Astrocyte of the cerebellum (primary cell): ENCODE data around the gene PEPD.
"Not testable (repeated sequence)": the region's sequence is repeated elsewhere in the genome, so short reads cannot be mapped to it uniquely, and the experiment has no call there.

Source experiments
- DNase-seq: peaks from one replicate; pipeline ENCODE4 v3.0.0-alpha.2; 2011; ENCODE audit warnings: low read depth
- H3K4me3 ChIP-seq: 2 replicates; pipeline ENCODE4 v1.5.1; 2011; ENCODE audit warnings: mild to moderate bottlenecking, low read depth, low read length, moderate library complexity
- in situ Hi-C: cut with HindIII; loops from 2 replicates; pipeline ENCODE4 v1.10.0; 2017; ENCODE audit warnings: low sequenced_read_pairs
- TF ChIP-seq, protein P1 (sequence below): IDR thresholded peaks from 2 replicates; pipeline ENCODE4 v1.5.1; 2012; ENCODE audit warnings: low read length, low read depth, moderate library complexity, mild to moderate bottlenecking; ENCODE audit errors: missing control alignments

The PEPD gene

DNA sequence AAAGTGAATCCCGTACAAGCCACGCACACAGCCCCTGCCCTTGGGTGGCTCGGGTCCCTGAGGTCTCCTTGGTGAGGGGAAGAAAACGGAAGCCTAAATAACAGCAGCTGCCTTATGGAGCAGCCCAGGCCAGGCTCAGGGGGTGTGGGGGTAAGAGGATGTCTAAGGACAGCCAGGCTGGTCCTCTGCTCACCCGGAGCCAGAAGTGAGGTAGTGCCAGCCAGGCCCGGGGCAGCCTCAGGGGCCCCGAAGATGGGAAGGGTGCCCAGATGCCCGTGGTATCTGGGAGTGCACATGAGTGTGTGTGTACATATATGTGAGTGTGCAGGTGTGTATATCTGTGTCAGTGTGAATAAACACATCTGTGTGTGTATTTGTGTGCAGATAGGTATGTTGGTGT lies 38.4 kb upstream of the PEPD start:
- H3K4me3 ChIP-seq, result no peak overlapping the region
- DNase-seq, result no peak
- in situ Hi-C loops, result no loop called here
- TF ChIP-seq, protein P1, sequence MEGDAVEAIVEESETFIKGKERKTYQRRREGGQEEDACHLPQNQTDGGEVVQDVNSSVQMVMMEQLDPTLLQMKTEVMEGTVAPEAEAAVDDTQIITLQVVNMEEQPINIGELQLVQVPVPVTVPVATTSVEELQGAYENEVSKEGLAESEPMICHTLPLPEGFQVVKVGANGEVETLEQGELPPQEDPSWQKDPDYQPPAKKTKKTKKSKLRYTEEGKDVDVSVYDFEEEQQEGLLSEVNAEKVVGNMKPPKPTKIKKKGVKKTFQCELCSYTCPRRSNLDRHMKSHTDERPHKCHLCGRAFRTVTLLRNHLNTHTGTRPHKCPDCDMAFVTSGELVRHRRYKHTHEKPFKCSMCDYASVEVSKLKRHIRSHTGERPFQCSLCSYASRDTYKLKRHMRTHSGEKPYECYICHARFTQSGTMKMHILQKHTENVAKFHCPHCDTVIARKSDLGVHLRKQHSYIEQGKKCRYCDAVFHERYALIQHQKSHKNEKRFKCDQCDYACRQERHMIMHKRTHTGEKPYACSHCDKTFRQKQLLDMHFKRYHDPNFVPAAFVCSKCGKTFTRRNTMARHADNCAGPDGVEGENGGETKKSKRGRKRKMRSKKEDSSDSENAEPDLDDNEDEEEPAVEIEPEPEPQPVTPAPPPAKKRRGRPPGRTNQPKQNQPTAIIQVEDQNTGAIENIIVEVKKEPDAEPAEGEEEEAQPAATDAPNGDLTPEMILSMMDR, result no peak

DNA sequence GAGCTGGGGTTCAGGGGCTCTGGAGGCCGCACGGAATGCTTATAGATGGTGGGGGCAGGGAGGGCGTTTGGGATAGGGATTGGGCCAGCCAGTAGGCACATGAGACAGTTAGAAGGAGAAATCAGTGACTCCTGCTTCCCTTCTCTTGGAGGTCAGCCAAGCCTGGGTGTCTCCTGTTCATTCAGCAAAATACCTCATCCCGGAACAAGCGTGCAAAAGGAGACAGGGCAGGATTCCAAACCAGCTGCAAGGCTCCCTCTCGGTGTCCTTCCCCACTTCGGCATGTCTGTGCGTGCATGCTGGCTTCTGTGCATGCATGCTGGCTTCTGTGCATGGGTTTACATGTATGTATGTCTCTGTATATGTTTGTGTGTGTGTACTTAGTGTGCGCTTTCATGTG lies 37.3 kb upstream of the PEPD start:
- in situ Hi-C loops, result no loop called here
- no peak overlapping the region for H3K4me3 ChIP-seq
- DNase-seq, result no peak
- TF ChIP-seq, protein P1, result no peak

DNA sequence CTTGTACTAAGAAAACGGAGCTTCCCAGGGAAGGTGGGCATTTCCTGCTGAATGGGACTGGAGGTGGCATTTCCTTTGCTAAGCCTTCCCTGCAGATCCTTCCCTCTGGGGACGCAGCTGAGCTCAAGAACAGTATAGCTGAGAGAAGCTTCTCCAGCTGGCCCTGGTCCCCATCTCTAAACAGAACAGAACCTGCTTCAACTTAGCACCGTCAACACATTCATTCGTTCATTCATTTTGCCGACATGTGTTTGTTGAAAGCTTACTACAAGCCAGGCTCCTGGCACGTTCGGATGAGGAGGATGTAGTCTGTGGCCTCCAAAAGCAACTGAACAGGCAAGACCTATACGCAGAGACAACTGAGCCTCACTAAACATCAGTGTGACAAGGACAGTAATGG lies 36.6 kb upstream of the PEPD start:
- TF ChIP-seq, protein P1, result no peak
- in situ Hi-C loops, result no loop called here
- H3K4me3 ChIP-seq, result no peak overlapping the region
- no peak for DNase-seq

DNA sequence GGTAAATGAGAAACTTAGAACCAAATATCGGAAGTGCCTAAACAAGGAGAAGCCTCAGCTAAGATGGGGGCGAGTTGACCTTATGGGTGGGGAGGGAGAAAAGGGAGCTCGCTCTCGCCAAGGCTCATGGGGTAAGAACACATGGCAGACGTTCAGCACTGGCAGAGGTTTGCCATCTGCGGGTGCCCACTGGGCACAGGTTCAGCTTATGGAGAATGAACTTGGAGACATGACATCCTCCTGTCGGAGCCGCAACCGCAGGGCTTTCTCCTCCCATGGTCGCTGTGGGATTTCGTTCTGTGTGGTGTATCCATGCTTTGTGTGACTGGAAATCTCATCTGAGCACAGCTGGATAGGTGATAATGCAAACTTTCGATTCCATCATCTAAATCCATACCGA lies 36.1 kb upstream of the PEPD start:
- no peak for DNase-seq
- in situ Hi-C loops, result no loop called here
- TF ChIP-seq, protein P1, result no peak
- H3K4me3 ChIP-seq, result no peak overlapping the region

DNA sequence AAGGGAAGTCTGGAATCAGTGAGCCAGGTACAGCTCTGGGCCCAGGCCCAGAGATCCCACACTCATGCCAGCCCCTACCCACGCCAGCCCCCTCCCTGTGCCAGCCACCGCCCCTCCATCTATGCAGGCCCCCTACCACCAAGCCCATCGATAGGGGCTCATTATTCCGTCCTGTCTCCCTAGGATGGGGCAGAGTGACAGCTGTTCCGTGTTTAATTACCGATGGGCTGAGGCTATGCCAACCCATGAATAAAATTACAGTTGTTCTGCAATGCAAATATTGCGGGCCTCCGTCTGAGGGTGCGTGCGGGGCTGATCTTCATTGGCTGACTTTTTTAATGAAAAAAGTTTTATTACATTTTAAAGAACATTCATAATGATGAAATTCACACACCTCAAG lies 35.6 kb upstream of the PEPD start:
- TF ChIP-seq, protein P1, result no peak
- no peak overlapping the region for H3K4me3 ChIP-seq
- no peak for DNase-seq
- in situ Hi-C loops, result no loop called here

DNA sequence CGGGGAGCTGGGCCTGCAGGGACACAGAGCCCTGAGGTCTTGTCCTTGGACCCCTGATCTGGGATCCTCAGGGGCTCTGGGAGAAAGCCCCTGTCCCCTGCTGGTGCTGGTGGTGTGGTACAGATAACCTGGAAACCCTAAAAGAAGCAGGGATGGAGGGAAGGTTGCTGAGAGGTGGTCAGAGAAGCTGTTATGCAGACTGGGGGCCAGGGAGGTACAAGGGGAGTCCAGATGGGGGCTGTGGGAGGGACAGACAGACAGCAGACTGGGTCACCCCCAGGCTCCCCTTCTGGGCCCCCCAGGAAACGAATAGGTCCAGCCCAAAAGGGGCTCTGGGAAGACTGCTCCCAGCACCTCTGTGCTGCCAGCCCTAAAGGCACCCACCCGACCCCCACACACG lies 34.7 kb upstream of the PEPD start:
- DNase-seq, result no peak
- in situ Hi-C loops, result no loop called here
- no peak overlapping the region for H3K4me3 ChIP-seq
- TF ChIP-seq, protein P1, result no peak

DNA sequence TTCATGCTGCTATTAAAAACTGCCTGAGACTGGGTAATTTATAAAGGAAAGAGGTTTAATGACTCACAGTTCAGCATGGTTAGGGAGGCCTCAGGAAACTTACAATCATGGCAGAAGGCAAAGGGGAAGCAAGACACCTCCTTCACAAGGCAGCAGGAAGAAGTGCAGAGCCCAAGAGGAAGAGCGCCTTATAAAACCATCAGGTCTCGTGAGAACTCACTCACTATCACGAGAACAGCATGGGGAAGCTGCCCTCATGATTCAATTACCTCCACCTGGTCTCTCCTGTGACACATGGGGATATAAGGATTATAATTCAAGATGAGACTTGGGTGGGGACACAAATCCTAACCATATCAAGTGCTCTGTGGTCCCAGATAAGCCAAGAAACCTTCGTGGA lies 34.1 kb upstream of the PEPD start:
- H3K4me3 ChIP-seq, in situ Hi-C loops, DNase-seq: not testable (repeated sequence)
